DMS 273 (cell line): ENCODE data around the gene FBXW8.

Experiments used
- DNase-seq: peaks from one replicate; lab custom pipeline; 2025; ENCODE audit not compliant: unreplicated experiment; lab: John Stamatoyannopoulos, UW

The FBXW8 gene

GRCh38 chr12:116955382-116956021 lies 44.8 kb downstream of the FBXW8 start:
- DNase-seq = peak; percentile 7

- DNase-seq = peak; percentile 69
Measured at GRCh38 chr12:116958402-116959197, 47.9 kb downstream of the FBXW8 start.

GRCh38 chr12:116959198-116959460 lies 48.4 kb downstream of the FBXW8 start:
- DNase-seq = no peak

- no peak for DNase-seq
Measured at GRCh38 chr12:116959845-116960514, 49.2 kb downstream of the FBXW8 start.

GRCh38 chr12:116962197-116962596 lies 51.4 kb downstream of the FBXW8 start:
- no peak for DNase-seq

- DNase-seq = no peak
Measured at GRCh38 chr12:116962783-116963356, 52.1 kb downstream of the FBXW8 start.

- peak; percentile 12 for DNase-seq
Measured at GRCh38 chr12:116964054-116965050, 53.6 kb downstream of the FBXW8 start.

- DNase-seq = peak; percentile 6
Measured at GRCh38 chr12:116968986-116969385, 58.2 kb downstream of the FBXW8 start.

GRCh38 chr12:116969615-116970585 lies 59.1 kb downstream of the FBXW8 start:
- peak; percentile 96 for DNase-seq

GRCh38 chr12:116971222-116971621 lies 60.5 kb downstream of the FBXW8 start:
- DNase-seq = no peak

- no peak for DNase-seq
Measured at GRCh38 chr12:116975779-116976393, 65.1 kb downstream of the FBXW8 start.

- DNase-seq = no peak
Measured at GRCh38 chr12:116977465-116978380, 67.0 kb downstream of the FBXW8 start.

GRCh38 chr12:116978791-116979508 lies 68.2 kb downstream of the FBXW8 start:
- no peak for DNase-seq

GRCh38 chr12:116980083-116980482 lies 69.3 kb downstream of the FBXW8 start:
- DNase-seq = no peak

GRCh38 chr12:116982791-116983411 lies 72.2 kb downstream of the FBXW8 start:
- no peak for DNase-seq

GRCh38 chr12:116984098-116984497 lies 73.3 kb downstream of the FBXW8 start:
- no peak for DNase-seq

- DNase-seq = no peak
Measured at GRCh38 chr12:116990329-116990728, 79.6 kb downstream of the FBXW8 start.
